ENCODE measurements around the gene OSBPL7.
"Not testable (repeated sequence)": the region's sequence is repeated elsewhere in the genome, so short reads cannot be mapped to it uniquely, and the experiment has no call there.

Gene OSBPL7

DNA sequence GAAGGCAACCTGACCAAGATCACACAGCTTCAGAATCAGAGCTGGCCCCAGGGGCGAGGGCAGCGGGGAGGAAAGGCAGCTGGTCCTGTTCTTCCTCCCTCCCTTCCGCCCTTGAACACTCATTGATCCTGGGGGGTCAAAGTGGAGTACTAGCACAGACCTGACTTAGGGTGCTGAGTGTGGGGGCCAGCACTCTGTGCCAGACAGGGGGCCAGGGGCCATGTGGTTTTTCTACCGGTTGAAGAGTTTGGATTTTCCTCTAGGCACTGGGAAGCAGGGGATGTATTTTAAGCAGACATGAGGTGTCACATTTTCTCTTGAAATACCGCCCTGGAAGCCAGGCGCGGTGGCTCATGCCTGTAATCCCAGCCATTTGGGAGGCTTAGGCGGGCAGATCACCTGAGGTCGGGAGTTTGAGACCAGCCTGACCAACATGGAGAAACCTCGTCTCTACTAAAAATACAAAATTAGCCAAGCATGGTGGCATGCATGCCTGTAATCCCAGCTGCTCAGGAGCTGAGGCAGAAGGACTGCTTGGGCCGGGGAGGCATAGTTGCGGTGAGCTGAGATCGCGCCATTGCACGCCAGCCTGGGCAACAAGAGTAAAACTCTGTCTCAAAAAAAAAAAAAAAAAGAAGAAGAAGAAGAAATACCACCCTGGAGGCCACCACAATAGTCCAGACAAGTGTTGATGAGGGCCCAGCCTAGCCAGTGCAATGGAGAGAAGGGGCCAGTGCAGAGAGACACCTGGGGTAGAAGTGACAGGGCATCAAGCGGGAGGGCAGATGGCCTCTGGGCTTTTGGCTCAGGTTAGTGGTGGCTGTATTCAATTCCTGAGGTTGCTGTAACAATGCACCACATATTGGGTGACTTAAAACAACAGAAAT lies 15.3 kb downstream of the OSBPL7 start:
- no peak for DNase-seq (ENCODE audit: low read depth)

DNA sequence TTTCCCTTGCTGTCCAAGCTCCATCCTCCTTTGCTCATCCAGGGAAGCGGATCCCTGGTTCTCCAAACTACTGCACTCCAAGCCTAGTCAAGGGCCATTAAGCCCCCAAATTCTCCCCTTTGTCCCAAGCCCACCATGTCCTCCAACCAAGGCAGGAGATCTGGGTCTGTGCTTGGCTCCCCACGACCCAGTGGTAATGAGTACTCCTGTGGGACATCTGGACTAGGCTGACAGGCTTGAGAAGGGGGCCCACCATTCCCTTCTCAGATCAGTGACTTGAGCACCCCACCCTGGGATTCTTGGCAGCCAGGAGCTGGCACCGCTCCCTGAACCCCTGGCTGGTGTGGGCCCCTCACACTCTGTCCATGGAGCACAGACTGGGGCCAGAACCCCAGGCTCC lies 17.1 kb downstream of the OSBPL7 start:
- DNase-seq (ENCODE audit: low read depth) = no peak

DNA sequence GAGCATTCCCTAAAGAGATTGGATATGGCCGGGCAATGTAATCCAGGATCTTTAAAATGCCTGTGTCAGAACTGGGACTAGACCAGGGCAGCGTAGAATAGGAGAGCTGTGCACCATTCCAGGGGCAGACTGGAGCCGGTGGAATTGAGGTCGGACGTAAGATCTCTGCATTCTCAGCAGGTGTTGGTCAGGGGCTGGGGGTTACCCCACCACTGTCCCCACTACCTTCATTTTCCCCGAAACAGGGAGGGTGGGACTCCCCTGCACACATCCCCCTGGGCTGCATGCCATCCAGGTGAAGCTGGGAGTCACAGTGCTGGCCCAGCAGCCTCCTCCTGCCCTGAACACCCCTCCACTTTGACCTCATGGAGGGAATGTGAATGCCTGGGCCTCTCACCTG lies 17.8 kb downstream of the OSBPL7 start:
- DNase-seq (ENCODE audit: low read depth) = no peak

DNA sequence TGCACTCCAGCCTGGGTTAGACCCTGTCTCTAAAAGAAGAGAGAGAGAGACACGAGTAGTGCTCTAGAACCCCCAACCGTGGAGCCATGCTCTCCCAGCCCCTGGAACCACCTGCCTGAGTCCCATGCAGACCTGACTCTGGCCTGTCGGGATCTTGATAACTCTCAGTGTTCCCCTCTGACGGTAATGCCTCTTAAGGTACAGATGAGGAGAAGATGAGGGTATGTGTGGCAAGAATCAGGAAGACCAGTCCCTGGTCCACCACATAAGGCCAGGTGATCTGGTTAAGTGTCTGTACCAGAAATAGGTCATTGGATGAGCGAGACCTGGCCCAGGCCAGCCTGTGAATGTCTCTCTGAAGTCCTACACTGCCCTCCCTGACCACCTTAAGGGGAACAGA lies 18.4 kb downstream of the OSBPL7 start:
- DNase-seq (ENCODE audit: low read depth) = no peak

DNA sequence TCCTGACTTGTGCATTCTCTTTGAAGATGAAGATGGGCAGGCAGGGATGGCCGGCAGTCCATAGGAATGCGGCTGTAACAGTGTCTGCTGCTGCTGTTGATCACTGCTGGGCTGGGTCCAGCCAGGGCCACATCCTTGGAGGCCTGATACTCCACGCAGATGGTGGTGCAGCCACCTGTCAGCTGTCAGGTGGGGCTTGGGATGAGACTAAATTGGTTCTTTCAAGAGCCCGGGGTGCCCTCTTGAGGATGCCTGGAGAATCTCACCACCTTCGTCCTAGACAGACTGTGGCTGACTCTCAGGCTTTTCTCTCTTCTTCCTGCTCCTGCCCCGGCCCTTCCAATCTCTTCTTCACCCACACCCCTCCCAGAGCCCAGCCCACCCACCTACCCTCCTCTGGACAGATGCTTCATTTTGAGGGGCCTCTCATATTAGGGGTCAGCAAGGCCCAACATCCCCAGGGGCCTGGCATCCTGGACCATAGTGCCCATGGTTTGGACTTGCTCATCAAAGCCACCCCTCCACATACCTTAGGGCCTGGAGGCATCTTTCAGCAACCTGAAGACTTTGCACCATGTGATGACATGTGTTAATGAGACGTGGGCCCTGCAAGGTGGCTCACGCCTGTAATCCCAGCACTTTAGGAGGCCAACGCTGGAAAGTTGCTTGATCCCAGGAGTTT lies 19.1 kb downstream of the OSBPL7 start:
- no peak for DNase-seq (ENCODE audit: low read depth)

DNA sequence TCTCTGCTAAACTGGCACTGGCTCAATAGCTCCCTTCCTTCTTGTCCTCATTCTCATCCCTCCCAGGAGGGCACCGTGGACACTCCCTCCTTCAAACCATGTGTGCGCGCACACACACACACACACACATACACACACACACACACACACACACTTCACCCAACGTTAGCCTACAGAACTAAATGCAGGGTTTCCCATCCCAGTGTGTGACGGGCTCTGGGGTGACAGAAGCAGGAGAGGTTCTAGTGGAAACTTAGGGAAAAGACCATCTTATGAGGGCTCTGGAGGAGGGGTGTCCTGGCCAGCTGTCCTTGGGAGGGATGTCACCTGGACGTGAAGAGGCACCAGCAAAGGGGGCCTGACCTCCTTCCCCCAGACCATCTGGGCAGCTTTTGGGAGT lies 19.7 kb downstream of the OSBPL7 start:
- no peak for DNase-seq (ENCODE audit: low read depth)

DNA sequence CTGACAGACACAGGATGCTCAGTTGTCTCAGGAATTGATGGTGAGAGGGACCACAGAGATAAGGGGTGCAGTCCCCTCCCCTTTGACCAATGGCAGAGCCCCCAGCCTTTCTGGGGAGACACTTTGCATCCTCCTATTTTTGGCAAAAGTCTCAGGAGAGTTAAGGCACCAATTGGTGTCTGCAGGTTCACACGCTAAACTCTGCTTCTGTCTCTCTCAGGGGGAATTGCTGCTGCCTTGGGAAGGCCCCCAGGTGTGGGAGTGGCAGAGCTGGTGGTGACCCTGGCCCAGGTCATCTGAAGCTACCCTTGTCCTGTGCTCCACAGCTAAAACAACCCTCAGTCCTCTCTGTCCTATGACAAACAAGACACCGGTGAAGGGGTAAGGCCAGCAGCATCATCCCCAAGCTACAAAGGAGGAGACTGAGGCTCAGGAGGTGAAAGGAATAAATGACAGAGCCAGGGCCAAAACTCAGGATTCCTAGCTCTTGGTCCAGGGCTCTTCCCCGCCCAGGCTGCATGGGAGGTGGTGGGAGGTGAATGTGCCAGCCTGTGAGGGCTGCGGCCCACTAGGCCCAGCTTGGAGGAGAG lies 20.3 kb downstream of the OSBPL7 start:
- no peak for DNase-seq (ENCODE audit: low read depth)

DNA sequence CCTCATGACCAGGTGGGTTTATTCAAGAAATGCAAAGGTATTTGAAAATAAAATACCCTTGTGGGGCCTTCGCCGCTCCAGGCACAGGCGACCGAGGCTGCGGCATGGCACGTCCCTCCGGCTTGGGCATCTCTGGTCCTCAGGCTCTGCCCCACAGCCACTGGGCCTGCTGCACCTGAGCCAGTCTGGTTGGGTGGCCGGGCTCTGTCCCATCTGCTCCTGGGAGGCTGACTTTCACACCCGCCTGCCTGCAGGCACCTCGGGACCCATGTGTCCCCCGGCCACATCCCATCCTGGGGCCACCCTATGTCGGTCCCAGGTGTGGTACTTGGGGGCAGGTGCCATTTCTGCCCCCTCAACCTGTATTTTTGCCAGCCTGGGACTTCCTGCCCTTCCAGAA lies 20.9 kb downstream of the OSBPL7 start:
- DNase-seq (ENCODE audit: low read depth) = no peak

DNA sequence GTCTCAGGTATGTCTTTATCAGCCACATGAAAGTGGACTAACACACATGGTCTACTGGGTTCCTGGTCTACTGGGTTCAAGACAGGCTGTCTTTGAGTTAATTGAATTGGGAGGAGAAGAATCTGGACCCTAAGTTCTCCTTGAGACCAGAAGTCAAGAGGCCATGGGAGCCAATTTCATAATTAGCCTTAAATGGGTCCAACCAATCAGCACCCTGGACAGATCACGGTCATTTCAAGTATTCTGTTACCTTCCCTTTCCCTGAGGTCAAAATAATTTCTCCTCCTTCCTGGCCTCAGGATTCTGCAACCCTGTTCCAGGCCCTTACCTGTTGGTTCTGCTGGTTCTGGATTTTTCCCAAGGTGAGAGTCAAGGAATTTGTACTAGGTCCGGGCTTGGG lies 23.8 kb downstream of the OSBPL7 start:
- no peak for DNase-seq (ENCODE audit: low read depth)

DNA sequence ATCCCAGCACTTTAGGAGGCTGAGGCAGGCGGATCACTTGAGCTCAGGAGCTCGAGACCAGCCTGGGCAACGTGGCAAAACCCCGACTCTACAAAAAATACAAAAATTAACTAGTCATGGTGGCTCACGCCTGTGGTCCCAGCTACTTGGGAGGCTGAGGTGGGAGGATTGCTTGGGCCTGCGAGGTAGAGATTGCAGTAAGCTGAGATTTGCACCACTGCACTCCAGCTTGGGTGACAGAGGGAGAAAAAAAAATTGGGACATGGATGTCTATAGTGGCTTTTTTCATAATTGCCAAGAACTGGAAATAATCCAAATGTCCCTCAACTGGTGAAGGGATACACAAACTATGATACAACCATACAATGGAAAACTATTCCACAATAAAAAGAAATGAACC lies 28.6 kb downstream of the OSBPL7 start:
- DNase-seq (ENCODE audit: low read depth) = no peak

DNA sequence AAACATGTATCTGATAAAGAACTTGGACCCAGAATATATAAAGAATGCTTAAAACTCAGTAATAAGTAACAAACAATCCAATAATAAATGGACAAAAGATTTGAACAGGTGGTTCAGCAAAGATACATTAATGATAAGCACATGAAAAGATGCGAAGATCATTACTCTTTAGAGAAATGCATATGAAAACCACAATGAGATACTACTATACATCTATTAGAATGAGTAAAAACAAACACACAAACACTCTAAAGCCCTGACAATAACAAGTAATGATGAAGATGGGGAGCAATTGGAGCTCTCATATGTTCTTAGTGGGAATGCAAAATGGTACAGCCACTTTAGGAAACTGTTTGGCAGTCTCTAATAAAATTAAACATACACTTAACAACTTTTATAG lies 29.1 kb downstream of the OSBPL7 start:
- no peak for DNase-seq (ENCODE audit: low read depth)

DNA sequence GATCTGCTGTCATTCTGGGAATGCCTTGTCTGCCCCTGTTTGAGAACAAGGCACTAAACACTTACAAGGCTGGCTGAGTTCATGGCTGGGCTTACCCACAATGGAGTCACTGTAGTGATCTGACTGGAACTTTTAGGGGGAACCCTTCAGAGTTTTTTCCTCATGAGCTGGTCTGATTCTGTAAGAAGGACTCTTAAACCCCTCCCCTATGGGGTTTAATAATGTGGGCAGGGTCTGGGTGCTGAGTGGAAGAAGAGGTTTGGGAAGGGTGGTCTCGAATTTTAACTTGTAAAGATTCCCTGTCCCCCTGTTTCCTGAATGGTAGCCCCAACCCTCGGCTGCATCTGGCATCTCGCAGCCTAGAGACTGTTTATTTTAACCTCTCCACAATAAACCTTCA lies 30.6 kb downstream of the OSBPL7 start:
- DNase-seq (ENCODE audit: low read depth) = no peak

DNA sequence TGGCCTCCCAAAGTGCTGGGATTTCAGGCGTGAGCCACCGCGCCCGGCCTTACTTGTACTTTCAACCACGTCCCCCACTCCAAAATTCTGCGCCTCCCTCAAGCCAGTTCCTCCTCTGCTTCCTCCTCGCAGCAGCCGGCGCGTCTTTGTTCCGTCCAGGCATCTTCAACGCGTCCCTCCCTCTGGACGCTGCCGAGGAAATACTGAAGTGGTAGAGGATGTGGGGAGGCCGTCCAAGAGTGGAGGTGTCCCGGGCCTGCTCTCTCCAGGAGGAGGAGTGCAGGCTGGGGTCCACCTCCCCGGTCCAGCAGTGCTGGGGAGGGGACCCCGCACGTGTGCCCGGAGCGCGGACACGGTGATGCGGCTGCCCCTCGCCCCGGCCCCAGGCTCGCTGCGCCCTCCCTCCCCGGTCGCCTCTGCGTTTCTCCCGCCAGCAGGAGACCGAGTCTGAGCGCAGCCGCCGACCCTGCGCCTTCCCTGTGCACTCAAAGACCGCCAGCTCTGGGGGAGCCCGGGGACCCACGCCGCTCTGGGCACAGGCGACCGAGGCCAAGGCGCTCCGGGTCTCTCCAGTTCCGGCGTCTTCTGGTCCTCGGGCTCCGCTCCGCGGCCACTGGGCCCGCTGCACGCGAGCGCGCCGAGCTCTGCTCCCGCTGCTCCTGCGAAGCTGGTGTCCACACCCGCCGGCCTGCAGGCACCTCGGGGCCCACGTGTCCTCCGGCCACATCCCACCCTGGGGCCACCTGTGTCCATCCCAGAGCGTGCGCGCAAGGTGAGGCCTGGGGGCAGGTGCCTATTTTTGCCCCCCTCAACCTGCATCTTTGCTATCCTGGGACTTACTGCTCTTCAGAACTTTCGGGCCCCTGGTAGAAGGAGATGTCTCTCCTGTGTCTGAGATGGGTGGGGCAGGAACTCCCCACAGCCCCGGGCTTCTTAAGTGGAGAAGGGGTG lies 31.7 kb downstream of the OSBPL7 start:
- DNase-seq (ENCODE audit: low read depth) = no peak

DNA sequence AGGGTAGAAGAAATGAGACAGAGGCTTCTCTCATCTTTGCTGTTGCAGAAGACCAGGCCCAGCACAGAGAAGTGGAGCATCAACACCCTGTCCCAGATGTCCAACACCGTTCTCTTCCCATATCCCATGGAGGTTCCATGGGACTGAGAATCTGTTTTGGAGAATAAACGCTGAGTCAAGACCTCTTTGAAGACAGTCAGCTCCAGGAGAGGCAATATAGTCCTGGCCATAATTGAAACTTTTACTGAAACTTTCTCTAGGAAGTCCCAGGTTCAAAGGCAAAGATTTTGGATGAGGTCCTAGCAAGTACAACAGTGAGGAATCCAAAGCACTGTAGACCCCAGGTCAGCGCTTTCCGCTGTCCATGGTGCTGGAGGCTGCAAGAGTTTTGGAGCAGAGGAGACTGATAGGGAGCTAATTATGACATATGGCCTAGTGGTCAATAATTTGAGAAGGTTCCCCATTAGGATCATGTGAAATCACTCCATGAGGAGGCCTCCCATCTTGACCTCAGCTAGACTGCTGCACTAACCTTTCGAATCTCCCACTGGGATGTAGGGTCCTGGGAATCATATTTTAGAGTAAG lies 36.0 kb downstream of the OSBPL7 start:
- DNase-seq (ENCODE audit: low read depth) = no peak

DNA sequence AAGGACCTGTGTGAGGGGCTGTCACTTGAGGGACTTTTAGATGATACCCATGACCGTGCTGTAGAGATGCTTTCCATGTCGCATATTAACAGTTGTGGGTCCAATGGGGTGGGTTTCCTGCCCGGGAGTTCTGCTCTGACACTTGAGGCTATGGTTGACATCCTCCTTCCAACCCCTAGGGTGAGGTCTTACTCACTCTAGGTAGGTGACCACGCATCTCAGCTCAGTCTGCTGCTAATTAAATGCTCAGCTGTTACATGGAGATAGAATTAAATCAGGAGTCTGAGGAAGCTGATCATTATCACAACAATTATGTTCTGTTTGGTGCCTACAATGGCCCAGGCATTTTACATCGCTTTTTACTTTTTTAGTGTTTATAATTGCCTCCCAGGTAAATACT lies 40.2 kb downstream of the OSBPL7 start:
- no peak for DNase-seq (ENCODE audit: low read depth)

DNA sequence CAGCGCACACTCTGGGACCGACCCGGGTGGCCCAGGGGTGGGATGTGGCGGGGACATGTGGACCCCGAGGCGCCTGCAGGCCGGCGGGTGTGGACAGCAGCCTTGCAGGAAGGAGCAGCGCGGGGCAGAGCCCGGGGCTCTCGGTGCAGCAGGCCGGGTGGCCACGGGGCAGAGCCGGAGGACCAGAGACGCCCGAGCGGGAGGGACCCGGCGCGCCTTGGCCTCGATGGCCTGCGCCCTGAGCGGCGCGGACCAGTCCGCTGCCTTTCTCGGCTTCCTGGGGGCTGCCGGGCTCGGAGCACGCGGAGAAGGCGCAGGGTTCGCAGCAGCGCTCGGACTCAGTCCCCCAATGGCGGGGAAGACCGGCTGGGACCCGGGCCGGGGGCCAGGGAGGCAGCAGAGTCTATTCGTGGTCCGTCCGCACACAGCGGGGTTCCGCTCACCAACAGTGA lies 43.4 kb downstream of the OSBPL7 start:
- DNase-seq (ENCODE audit: low read depth) = no peak

DNA sequence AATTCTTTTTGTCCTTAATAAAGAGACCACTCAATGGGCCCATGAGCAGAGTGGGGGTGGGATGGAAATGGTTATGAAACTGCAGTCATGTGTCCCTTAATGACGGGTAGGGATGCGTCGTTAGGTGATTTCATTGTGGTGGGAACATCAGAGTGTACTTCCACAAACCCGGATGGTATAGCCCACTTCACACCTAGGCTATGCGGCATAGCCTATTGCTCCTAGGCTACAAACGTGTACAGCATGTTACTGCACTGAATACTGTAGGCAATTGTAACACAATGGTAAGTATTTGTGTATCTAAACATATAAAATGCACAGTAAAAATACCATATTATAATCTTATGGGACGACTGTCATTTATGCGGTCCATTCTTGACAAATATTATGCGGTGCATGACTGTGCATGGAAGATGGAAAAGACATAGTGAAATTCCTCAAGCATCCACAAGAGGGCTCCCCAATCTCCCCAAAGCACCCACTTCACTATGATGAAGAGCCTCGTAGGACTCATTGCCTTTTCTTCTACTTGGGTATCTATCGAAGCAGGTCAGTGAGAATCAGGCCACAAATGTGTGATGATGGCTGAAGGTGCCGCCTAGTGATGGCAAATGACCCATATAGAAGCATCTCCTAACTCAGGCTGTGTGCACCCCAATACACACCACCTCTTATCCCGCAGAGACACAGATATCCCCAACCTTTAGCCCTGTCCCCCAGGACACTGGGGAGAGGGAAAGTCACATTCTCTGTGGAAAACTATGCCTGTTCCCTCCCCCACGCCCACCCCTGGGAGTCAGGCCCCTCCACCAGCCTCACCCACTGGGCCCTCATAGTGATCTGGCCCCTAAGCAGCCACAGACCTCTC lies 45.0 kb downstream of the OSBPL7 start:
- no peak for DNase-seq (ENCODE audit: low read depth)

DNA sequence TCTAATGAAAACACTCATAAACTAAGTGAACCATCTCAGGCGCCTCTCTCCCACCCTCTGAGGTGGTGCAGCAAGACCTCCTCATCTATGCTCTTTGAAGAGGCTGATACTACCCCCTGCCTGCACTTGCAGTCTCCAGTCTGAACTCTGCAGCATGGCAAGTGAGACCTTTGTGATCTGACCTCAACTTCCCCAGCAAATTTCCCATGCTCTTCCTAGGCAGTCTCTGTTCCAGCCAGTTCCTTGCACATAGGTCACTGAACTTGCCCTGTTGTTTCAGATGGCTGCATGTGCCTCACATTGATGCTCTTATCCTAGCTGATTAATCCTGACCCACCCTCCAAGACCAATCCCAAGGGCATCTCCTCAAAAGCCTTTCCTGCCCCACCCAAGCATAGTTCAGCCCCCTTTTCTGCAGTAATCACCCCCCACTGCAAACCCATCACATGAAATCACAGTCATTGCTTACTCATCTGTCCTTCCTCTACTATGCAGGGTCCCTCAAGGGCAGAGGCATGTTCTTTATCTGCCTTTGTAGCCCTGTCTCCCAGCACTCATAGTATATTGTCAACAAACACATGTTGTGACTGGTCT lies 46.5 kb downstream of the OSBPL7 start:
- no peak for DNase-seq (ENCODE audit: low read depth)

DNA sequence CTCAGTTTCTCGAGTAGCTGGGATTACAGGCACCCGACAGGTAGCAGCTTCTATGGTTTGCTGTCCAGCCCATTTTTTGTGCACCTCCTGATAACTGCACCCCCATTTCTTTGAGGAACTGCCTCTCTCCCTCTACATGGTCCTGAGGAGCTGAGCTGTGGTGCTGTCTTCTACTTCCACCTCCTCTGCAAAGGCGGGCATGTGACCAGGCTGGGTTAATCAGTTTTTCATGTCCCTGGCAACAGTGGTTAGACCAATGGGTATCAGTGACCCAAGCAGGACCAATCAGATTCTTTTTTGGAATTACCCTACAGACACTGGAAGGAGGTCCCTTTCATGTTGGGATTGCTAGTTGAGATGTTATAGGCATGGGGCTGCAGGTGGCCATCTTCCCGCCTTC lies 47.3 kb downstream of the OSBPL7 start:
- no peak for DNase-seq (ENCODE audit: low read depth)

DNA sequence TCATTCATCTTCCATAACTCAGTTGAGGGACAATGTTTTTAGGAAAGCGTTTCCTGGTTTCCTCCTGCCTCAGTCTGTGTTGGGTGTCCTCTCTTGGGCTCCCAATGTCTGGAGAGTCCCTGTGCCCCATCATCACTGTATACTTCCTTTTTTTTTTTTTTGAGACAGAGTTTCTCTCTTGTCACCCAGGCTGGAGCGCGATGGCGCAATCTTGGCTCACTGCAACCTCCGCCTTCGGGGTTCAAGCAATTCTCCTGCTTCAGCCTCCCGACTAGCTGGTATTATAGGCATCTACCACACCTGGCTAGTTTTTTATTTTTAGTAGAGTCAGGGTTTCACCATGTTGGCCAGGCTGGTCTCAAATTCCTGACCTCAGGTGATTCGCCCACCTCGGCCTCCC lies 47.9 kb downstream of the OSBPL7 start:
- not testable (repeated sequence) for DNase-seq (ENCODE audit: low read depth)
